Heart right ventricle (tissue), 16 donors: ENCODE data around the gene ARL15. TPM values are rescaled to one million over a fixed set of nuclear protein-coding genes. Genes with fewer than 3 reads are reported as not detected.
"Not testable (repeated sequence)": the region's sequence is repeated elsewhere in the genome, so short reads cannot be mapped to it uniquely, and the experiment has no call there.

Experiments used
- ATAC-seq, 8 donors: fragments of 200-7000 bp; cut with Tn5 transposase; one replicate each; pipeline ENCODE4 v1.9.1; 2020; ENCODE audit warnings: mild to moderate bottlenecking in 8 of 8, moderate library complexity in 8 of 8, moderate number of reproducible peaks in 1 of 8
- DNase-seq, 2 donors: peaks; one replicate each; pipeline ENCODE4 v3.0.0-alpha.2; 2020
- H3K27ac ChIP-seq, 10 donors: fragments of 200-600 bp; sonication (generic) in 2 of 10; one replicate each; pipeline versions ENCODE4 v1.5.0 to v1.8.0; 2020 to 2022; ENCODE audit warnings: mild to moderate bottlenecking in 3 of 10
- H3K27me3 ChIP-seq, 7 donors: fragments of 200-600 bp; one replicate each; pipeline ENCODE4 v1.8.0; 2021 to 2022; ENCODE audit warnings: mild to moderate bottlenecking in 2 of 7
- H3K36me3 ChIP-seq, 9 donors: fragments of 200-600 bp; sonication (generic) in 1 of 9; one replicate each; pipeline versions ENCODE4 v1.5.0 to v1.8.0; 2020 to 2022; ENCODE audit warnings: mild to moderate bottlenecking in 2 of 9
- H3K4me1 ChIP-seq, 9 donors: fragments of 200-600 bp; sonication (generic) in 1 of 9; one replicate each; pipeline versions ENCODE4 v1.5.0 to v1.8.0; 2020 to 2022; ENCODE audit warnings: mild to moderate bottlenecking in 4 of 9
- H3K4me3 ChIP-seq, 10 donors: fragments of 200-600 bp; sonication (generic) in 2 of 10; one replicate each; pipeline versions ENCODE4 v1.5.0 to v1.8.0; 2020 to 2022; ENCODE audit warnings: mild to moderate bottlenecking in 7 of 10, moderate library complexity in 2 of 10
- H3K9me3 ChIP-seq, 11 donors: fragments of 200-600 bp in 10 of 11; sonication (generic) in 2 of 11; one replicate each; pipeline versions ENCODE4 v1.5.0 to v1.8.0; 2013 to 2022; ENCODE audit warnings: mild to moderate bottlenecking in 2 of 11, control low read depth in 1 of 11, moderate library complexity in 1 of 11
- WGBS, 2 donors: extraction: QIAGEN DNeasy Blood & Tissue Kit; methylation state at CpG; one replicate each; pipeline ENCODE4 v1.1.7; 2013; ENCODE audit warnings: inconsistent platforms in 1 of 2; 5-methylcytosine and 5-hydroxymethylcytosine counted together
- intact Hi-C, 10 donors: fragments of 100-400 bp; cut with DNase I; formaldehyde crosslinking; loops; one replicate each; pipeline versions ENCODE4 v1.11.1 to v1.14.2; 2022
- polyA plus RNA-seq, 2 donors: library from polyadenylated mRNA; stranded (reverse); fragments of 200-250 nt; gene quantifications; one replicate each; pipeline ENCODE4 v1.2.3, GENCODE V29; 2013
- total RNA-seq, 10 donors: library from RNA; stranded (reverse); fragmentation: NEBNext Ultra II Directional in 3 of 10; extraction: Animal tissue kit (Norgen Biotek cat#: 25700) in 3 of 10; gene quantifications; one replicate each; pipeline versions ENCODE4 v1.2.1 to v1.2.4, GENCODE V29; 2021 to 2023
- TF ChIP-seq, protein P1 (sequence below), 9 donors: fragments of 200-600 bp; sonication (generic) in 2 of 9; IDR thresholded peaks; one replicate each; pipeline versions ENCODE4 v1.5.0 to v1.8.0; 2021 to 2022; ENCODE audit warnings: antibody characterized with exemption in 9 of 9, mild to moderate bottlenecking in 5 of 9, moderate library complexity in 1 of 9
- donor health status: Arrhythmogenic right ventricular cardiomyopathy.
- donor health status: ischemic (EF 13 %, LVEDD 7.1; RV severe dilation, severe dysfunction).
- donor health status: healthy with polysubstance abuse.
- donor health status: DM: no; HTN: yes; CAD: no.
- donor health status: DM: no; HTN: no; CAD: no.
- donor health status: ischemic (EF 25% LVEDD 6.9; RV normal size, moderate dysfunction).
- donor health status: ischemic (EF 25% LVEDD 5.7; RV mildly dilated, moderate dysfunction).
- donor health status: healthy.
- donor health status: DM: yes; HTN: yes; CAD: no.
- donor health status: Ischemic cardiomyopathy.
- donor health status: ischemic (EF 35%, LVEDD 5.7; RV mildly dilated, moderate dysfunction).
- donor health status: nonischemic (EF 11% LVEDD 7.7; RV severe dilation, severe dysfunction).
- donor health status: DM: yes; HTN: yes; CAD: no.
- donor health status: PGD.
- donor health status: ischemic (EF 29% LVEDD 5.4; RV normal size, mild dysfunction).
- donor health status: nonischemic (EF 23%, LVEDD 6.1; RV moderate dilation, normal function).

Gene ARL15
- total and polyA plus RNA-seq, 12 donors: 7.8 to 31.8 (median 26.9) TPM

DNA sequence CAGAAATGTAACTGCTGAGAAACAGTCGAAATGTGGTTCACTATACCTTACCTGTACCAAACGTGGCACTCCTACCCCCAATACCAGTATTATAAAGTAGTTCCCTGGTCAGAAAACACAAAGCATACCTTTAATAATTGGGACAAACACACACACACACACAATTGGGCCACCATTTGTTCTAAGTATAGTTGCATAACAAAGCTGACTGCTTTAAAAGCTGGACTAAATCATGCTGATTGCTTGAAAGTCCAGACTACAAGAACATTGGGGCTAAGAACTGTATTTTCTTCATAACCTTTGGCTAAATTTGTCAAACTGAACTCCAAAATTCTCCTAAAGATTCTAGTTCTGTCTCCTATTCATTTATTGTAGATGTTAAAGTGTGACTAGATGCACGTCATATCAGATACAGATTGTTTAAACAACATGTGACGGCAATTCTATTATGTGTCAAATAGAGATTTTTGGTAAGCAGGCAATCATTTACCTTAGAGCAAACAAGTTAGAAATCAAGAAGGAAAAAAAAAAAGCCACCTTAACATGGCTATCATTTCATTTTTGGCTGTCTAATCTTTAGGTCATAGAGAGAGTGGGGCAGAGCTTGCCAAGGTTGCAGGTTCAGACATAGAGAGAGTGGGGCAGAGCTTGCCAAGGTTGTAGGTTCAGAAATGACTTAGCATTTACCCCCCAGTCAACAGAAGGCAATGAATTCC is 265.1 kb downstream of the ARL15 start:
- Histone ChIP-seq H3K4me1 (peaks cover 0 to 27% (median 13%) of the 10 kb centered on the region in 9 donors), H3K9me3 (no peaks in the 10 kb centered on the region), H3K27me3 (no peaks in the 10 kb centered on the region), H3K4me3 (no peak overlapping the region), H3K27ac (peak overlapping the region in 1 of 10 donors; percentile 32), H3K36me3 (no peaks in the 10 kb centered on the region)
- TF ChIP-seq, protein P1, sequence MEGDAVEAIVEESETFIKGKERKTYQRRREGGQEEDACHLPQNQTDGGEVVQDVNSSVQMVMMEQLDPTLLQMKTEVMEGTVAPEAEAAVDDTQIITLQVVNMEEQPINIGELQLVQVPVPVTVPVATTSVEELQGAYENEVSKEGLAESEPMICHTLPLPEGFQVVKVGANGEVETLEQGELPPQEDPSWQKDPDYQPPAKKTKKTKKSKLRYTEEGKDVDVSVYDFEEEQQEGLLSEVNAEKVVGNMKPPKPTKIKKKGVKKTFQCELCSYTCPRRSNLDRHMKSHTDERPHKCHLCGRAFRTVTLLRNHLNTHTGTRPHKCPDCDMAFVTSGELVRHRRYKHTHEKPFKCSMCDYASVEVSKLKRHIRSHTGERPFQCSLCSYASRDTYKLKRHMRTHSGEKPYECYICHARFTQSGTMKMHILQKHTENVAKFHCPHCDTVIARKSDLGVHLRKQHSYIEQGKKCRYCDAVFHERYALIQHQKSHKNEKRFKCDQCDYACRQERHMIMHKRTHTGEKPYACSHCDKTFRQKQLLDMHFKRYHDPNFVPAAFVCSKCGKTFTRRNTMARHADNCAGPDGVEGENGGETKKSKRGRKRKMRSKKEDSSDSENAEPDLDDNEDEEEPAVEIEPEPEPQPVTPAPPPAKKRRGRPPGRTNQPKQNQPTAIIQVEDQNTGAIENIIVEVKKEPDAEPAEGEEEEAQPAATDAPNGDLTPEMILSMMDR (IDR thresholded peaks at IDR 0.05): no peak
- DNase-seq (no peak), ATAC-seq (peak in 2 of 8 donors; percentile 53 to 66)
- intact Hi-C loops: no loop called here
- 94 to 96% methylated on average over 4 of the region's 4 CpGs for WGBS, 2 donors

DNA sequence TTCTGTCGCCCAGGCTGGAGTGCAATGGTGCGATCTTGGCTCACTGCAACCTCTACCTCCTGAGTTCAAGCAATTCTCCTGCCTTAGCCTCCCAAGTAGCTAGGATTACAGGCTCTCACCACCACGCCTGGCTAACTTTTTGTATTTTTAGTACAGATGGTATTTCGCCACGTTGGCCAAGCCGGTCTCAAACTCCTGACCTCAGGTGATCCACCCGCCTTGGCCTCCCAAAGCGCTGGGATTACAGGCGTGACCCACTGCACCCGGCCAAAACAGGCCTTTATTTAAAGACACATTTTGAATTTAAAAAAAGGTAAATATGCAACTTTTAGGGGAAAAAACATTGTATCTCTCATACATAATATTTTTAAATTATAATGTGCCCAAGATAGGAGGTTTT is 266.1 kb downstream of the ARL15 start:
- H3K27me3 ChIP-seq, H3K27ac ChIP-seq, H3K9me3 ChIP-seq, intact Hi-C loops, ATAC-seq, DNase-seq, H3K36me3 ChIP-seq, H3K4me3 ChIP-seq: not testable (repeated sequence)
- peaks cover 0 to 20% (median 11%) of the 10 kb centered on the region in 9 donors for H3K4me1 ChIP-seq
- WGBS, 2 donors: 98% methylated on average over 10 of the region's 10 CpGs

DNA sequence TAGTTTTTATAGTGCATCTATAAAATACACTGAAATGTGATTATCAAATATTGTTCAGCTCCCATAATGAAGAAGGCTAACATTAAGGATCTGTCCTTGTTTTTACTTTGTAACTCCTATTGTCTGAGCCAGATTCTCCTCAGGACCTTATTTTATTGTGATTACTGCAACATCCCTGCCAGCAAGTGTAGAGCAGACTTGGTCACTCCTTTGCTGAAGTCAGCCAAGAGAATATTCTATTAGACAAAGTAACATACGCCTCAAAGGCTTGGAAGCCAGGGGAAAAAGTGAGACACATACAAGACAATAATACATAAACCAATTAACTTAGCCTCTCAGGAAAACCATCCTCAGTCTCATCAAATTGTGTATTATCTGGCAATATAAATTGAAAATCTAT is 269.6 kb downstream of the ARL15 start:
- intact Hi-C loops: no loop called here
- Histone ChIP-seq H3K9me3 (no peaks in the 10 kb centered on the region), H3K27ac (no peak overlapping the region), H3K4me1 (peaks cover 0 to 16% (median 9%) of the 10 kb centered on the region in 9 donors), H3K4me3 (no peak overlapping the region), H3K27me3 (no peaks in the 10 kb centered on the region), H3K36me3 (no peaks in the 10 kb centered on the region)
- no peak for DNase-seq
- 25 to 40% methylated on average over 1 of the region's 1 CpG for WGBS, 2 donors
- TF ChIP-seq, protein P1 (IDR thresholded peaks at IDR 0.05): no peak
- peak in 2 of 8 donors; percentile 48 to 67 for ATAC-seq

DNA sequence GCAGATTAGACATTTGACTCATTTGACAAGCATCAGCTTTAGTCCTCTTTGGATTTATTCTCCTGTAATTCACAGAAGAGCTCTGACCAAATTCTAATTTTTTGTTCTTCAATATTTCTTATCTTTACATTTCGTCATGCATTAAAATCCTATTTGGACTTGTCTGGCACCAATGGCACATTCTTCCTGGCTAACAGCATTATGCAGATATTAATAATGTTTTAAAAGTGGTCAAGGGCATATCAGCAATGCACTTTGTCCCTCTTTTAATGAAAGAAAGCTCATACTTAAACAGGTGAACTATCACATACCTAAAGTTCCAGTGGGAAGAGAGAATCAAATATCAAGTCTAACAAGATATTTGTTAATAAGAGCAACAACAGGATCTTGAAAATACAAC is 270.4 kb downstream of the ARL15 start:
- no peaks in the 10 kb centered on the region for H3K9me3 ChIP-seq
- H3K36me3 ChIP-seq: no peaks in the 10 kb centered on the region
- H3K27me3 ChIP-seq: no peaks in the 10 kb centered on the region
- H3K4me1 ChIP-seq: peaks cover 0 to 16% (median 5%) of the 10 kb centered on the region in 9 donors
- TF ChIP-seq, protein P1 (IDR thresholded peaks at IDR 0.05): no peak
- intact Hi-C loops: no loop called here
- no peak overlapping the region for H3K27ac ChIP-seq
- no peak overlapping the region for H3K4me3 ChIP-seq
- ATAC-seq: no peak
- no peak for DNase-seq
- WGBS, 2 donors: 59 to 75% methylated on average over 1 of the region's 1 CpG

DNA sequence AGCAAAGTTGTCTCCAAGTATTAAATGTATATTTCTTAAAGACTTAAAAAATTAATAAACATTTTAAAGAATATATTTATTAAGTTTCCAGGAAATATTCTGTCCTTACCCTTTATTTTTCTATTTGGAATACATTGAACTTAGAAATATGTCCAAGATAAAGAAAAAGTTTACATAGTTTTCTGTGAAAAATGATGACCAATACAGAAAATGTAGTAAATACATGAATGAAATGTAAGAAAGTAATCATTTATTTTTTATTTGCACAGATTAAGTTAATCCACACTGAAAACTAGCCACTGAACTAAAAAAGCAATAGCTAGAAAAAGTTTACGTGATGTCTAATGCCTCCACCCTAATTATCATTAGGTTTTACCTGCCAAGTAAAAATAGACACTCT is 273.2 kb downstream of the ARL15 start:
- ATAC-seq: no peak
- peaks cover 0 to 16% (median 5%) of the 10 kb centered on the region in 9 donors for H3K4me1 ChIP-seq
- no peaks in the 10 kb centered on the region for H3K9me3 ChIP-seq
- DNase-seq: no peak
- TF ChIP-seq, protein P1 (IDR thresholded peaks at IDR 0.05): no peak
- no peak overlapping the region for H3K4me3 ChIP-seq
- H3K27ac ChIP-seq: no peak overlapping the region
- intact Hi-C loops: no loop called here
- H3K27me3 ChIP-seq: no peaks in the 10 kb centered on the region
- no peaks in the 10 kb centered on the region for H3K36me3 ChIP-seq
- 99 to 100% methylated on average over 1 of the region's 1 CpG for WGBS, 2 donors
